WTC11 (cell line): ENCODE data around the gene UNC13C. TPM values are rescaled to one million over a fixed set of nuclear protein-coding genes. Genes with fewer than 3 reads are reported as not detected.

Experiments used
- ATAC-seq: fragments of 200-7000 bp; cut with Tn5 transposase; 2 replicates; pipeline ENCODE4 v1.10.0; 2021; ENCODE audit warnings: mild to moderate bottlenecking, moderate library complexity
- CTCF ChIA-PET: fragments of 300-600 bp; sonication (Branson Sonifier 250); formaldehyde crosslinking; loops from one replicate; lab custom pipeline; 2021; ENCODE audit warnings: antibody characterized with exemption; lab: Charles Lee
- POLR2A ChIA-PET: fragments of 350-600 bp; sonication (Branson Sonifier 250); formaldehyde crosslinking; loops from one replicate; lab custom pipeline; 2021; ENCODE audit warnings: antibody characterized with exemption; lab: Charles Lee
- DNase-seq: peaks from one replicate; pipeline ENCODE4 v3.0.0; 2021; ENCODE audit warnings: low spot score
- H3K27ac Mint-ChIP-seq: 2 replicates; pipeline ENCODE4 v1.8.0; 2021; ENCODE audit warnings: mixed read lengths
- H3K27me3 Mint-ChIP-seq: 2 replicates; pipeline ENCODE4 v1.8.0; 2021; ENCODE audit warnings: low read depth, mild to moderate bottlenecking, moderate library complexity, mixed read lengths
- H3K36me3 Mint-ChIP-seq: 2 replicates; pipeline ENCODE4 v1.8.0; 2021; ENCODE audit warnings: mixed read lengths
- H3K4me1 Mint-ChIP-seq: 2 replicates; pipeline ENCODE4 v1.8.0; 2022; ENCODE audit warnings: mixed read lengths
- H3K4me3 Mint-ChIP-seq: 2 replicates; pipeline ENCODE4 v1.8.0; 2021; ENCODE audit warnings: mild to moderate bottlenecking, moderate library complexity, mixed read lengths
- H3K9me3 Mint-ChIP-seq: 2 replicates; pipeline ENCODE4 v1.8.0; 2021; ENCODE audit warnings: mixed read lengths
- CBFB ChIP-seq: sonication (generic); formaldehyde crosslinking; IDR thresholded peaks from 2 replicates; pipeline ENCODE4 v1.8.1; 2022; ENCODE audit warnings: mild to moderate bottlenecking, low read depth, missing genetic modification reagents
- CREB1 ChIP-seq: sonication (generic); formaldehyde crosslinking; IDR thresholded peaks from 2 replicates; pipeline ENCODE4 v1.8.0; 2023; ENCODE audit warnings: mild to moderate bottlenecking, missing genetic modification reagents
- CTCF ChIP-seq: fragments of 200-600 bp; IDR thresholded peaks from 2 replicates; pipeline ENCODE4 v1.8.0; 2022; ENCODE audit warnings: antibody characterized with exemption
- FOXJ3 ChIP-seq: sonication (generic); formaldehyde crosslinking; IDR thresholded peaks from 2 replicates; pipeline ENCODE4 v1.9.0; 2021; ENCODE audit warnings: missing genetic modification reagents, mild to moderate bottlenecking, borderline replicate concordance
- FOXK1 ChIP-seq: sonication (generic); formaldehyde crosslinking; IDR thresholded peaks from 2 replicates; pipeline ENCODE4 v1.8.0; 2022; ENCODE audit warnings: mild to moderate bottlenecking, moderate library complexity, missing genetic modification reagents
- GABPB1 ChIP-seq: sonication (generic); formaldehyde crosslinking; IDR thresholded peaks from 2 replicates; pipeline ENCODE4 v1.8.1; 2023; ENCODE audit warnings: mild to moderate bottlenecking, missing genetic modification reagents
- GRHL2 ChIP-seq: fragments of 250-450 bp; sonication (Bioruptor Pico); IDR thresholded peaks from 2 replicates; pipeline ENCODE4 v1.8.0; 2022; ENCODE audit warnings: mild to moderate bottlenecking, moderate library complexity; ENCODE audit not compliant: insufficient replicate concordance, severe bottlenecking
- GTF2I ChIP-seq: fragments of 250-450 bp; sonication (Bioruptor Pico); conservative IDR thresholded peaks from 2 replicates; pipeline ENCODE4 v1.4.0; 2021; ENCODE audit warnings: mild to moderate bottlenecking
- JUN ChIP-seq: sonication (generic); formaldehyde crosslinking; IDR thresholded peaks from 2 replicates; pipeline ENCODE4 v1.8.0; 2023; ENCODE audit warnings: mild to moderate bottlenecking, missing genetic modification reagents
- MLX ChIP-seq: sonication (generic); formaldehyde crosslinking; IDR thresholded peaks from 2 replicates; pipeline ENCODE4 v1.8.1; 2023; ENCODE audit warnings: mild to moderate bottlenecking, missing genetic modification reagents, moderate library complexity
- MXD4 ChIP-seq: fragments of 250-450 bp; sonication (Bioruptor Pico); IDR thresholded peaks from 2 replicates; pipeline ENCODE4 v1.8.0; 2021; ENCODE audit warnings: mild to moderate bottlenecking, moderate library complexity, borderline replicate concordance
- NFE2L1 ChIP-seq: sonication (generic); formaldehyde crosslinking; IDR thresholded peaks from 2 replicates; pipeline ENCODE4 v1.8.1; 2023; ENCODE audit warnings: missing genetic modification reagents
- NFYB ChIP-seq: sonication (generic); formaldehyde crosslinking; conservative IDR thresholded peaks from 2 replicates; pipeline ENCODE4 v1.8.0; 2022; ENCODE audit warnings: low read depth, missing genetic modification reagents
- NR1H2 ChIP-seq: sonication (generic); formaldehyde crosslinking; IDR thresholded peaks from 2 replicates; pipeline ENCODE4 v1.9.0; 2021; ENCODE audit warnings: mild to moderate bottlenecking, moderate library complexity, missing genetic modification reagents
- RORB ChIP-seq: fragments of 250-450 bp; sonication (Bioruptor Pico); IDR thresholded peaks from 2 replicates; pipeline ENCODE4 v1.9.0; 2021; ENCODE audit warnings: mild to moderate bottlenecking
- SMAD3 ChIP-seq: sonication (generic); formaldehyde crosslinking; IDR thresholded peaks from 2 replicates; pipeline ENCODE4 v1.8.0; 2022; ENCODE audit warnings: missing genetic modification reagents, mild to moderate bottlenecking, borderline replicate concordance
- SP1 ChIP-seq: sonication (generic); formaldehyde crosslinking; conservative IDR thresholded peaks from 2 replicates; pipeline ENCODE4 v1.8.1; 2022; ENCODE audit warnings: missing genetic modification reagents
- TEAD1 ChIP-seq: sonication (generic); formaldehyde crosslinking; IDR thresholded peaks from 2 replicates; pipeline ENCODE4 v1.8.0; 2022; ENCODE audit warnings: mild to moderate bottlenecking, missing genetic modification reagents
- TP53 ChIP-seq: sonication (generic); formaldehyde crosslinking; IDR thresholded peaks from 2 replicates; pipeline ENCODE4 v1.8.1; 2023; ENCODE audit warnings: mild to moderate bottlenecking, missing genetic modification reagents
- ZNF138 ChIP-seq: sonication (generic); formaldehyde crosslinking; conservative IDR thresholded peaks from 2 replicates; pipeline ENCODE4 v1.8.1; 2022; ENCODE audit warnings: mild to moderate bottlenecking, moderate library complexity, missing genetic modification reagents
- ZNF317 ChIP-seq: sonication (generic); formaldehyde crosslinking; IDR thresholded peaks from 2 replicates; pipeline ENCODE4 v1.8.1; 2023; ENCODE audit warnings: low read depth, mild to moderate bottlenecking, moderate library complexity, missing genetic modification reagents, borderline replicate concordance
- ZNF416 ChIP-seq: fragments of 250-450 bp; sonication (Bioruptor Pico); IDR thresholded peaks from 2 replicates; pipeline ENCODE4 v1.9.0; 2021; ENCODE audit warnings: mild to moderate bottlenecking, inconsistent platforms
- total RNA-seq: library from RNA; stranded (reverse); gene quantifications from 3 replicates; pipeline ENCODE4 v1.2.3, GENCODE V29; 2021
- TF ChIP-seq, protein P1 (sequence below): sonication (generic); formaldehyde crosslinking; IDR thresholded peaks from 2 replicates; pipeline ENCODE4 v1.8.1; 2022; ENCODE audit warnings: mild to moderate bottlenecking, missing genetic modification reagents, moderate library complexity, borderline replicate concordance
- TF ChIP-seq, protein P2 (sequence below): sonication (generic); formaldehyde crosslinking; IDR thresholded peaks from 2 replicates; pipeline ENCODE4 v1.8.1; 2023; ENCODE audit warnings: mild to moderate bottlenecking, missing genetic modification reagents

The UNC13C gene
- total RNA-seq, 1 experiment from 2014 or later, result 0.07 TPM

DNA sequence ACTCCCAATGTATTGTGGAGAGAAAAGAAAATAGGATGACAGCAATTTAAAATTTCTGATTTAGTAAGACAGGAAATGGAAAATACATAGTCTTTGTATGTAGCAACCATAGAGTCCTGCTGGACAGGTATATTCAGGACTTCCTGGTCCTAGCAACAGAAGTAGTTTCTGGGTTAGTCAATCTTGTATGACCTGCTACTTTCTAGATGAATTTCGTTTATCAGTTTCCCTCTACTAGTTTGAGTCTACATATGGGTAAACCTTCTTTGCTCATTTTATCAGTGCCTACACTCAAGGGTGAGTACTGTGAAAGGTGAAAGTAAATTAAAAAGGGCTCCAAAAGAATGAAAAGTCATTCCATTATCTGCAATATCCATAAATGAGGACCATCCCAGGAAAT, 309.8 kb downstream of the UNC13C start:
- no peak for ATAC-seq
- Mint-ChIP-seq H3K27ac (no peak overlapping the region), H3K4me3 (no peak overlapping the region)
- TF ChIP-seq TP53 (CRISPR knock-in tag) (no peak), FOXJ3 (no peak), CBFB (CRISPR knock-in tag) (no peak), ZNF317 (CRISPR knock-in tag) (no peak), CREB1 (CRISPR knock-in tag) (no peak), SP1 (CRISPR knock-in tag) (no peak), NFE2L1 (CRISPR knock-in tag) (no peak), CTCF (no peak), TEAD1 (no peak)
- TF ChIP-seq, protein P1, sequence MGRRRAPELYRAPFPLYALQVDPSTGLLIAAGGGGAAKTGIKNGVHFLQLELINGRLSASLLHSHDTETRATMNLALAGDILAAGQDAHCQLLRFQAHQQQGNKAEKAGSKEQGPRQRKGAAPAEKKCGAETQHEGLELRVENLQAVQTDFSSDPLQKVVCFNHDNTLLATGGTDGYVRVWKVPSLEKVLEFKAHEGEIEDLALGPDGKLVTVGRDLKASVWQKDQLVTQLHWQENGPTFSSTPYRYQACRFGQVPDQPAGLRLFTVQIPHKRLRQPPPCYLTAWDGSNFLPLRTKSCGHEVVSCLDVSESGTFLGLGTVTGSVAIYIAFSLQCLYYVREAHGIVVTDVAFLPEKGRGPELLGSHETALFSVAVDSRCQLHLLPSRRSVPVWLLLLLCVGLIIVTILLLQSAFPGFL (CRISPR knock-in tag), result no peak
- TF ChIP-seq, all 79 proteins: peak for 0
- ChIA-PET POLR2A (no interaction called here), CTCF (no interaction called here)
- no peaks in the 10 kb centered on the region for H3K36me3 Mint-ChIP-seq
- H3K9me3 Mint-ChIP-seq, result no peaks in the 10 kb centered on the region
- no peaks in the 10 kb centered on the region for H3K4me1 Mint-ChIP-seq
- no peak for DNase-seq
- H3K27me3 Mint-ChIP-seq, result no peaks in the 10 kb centered on the region

DNA sequence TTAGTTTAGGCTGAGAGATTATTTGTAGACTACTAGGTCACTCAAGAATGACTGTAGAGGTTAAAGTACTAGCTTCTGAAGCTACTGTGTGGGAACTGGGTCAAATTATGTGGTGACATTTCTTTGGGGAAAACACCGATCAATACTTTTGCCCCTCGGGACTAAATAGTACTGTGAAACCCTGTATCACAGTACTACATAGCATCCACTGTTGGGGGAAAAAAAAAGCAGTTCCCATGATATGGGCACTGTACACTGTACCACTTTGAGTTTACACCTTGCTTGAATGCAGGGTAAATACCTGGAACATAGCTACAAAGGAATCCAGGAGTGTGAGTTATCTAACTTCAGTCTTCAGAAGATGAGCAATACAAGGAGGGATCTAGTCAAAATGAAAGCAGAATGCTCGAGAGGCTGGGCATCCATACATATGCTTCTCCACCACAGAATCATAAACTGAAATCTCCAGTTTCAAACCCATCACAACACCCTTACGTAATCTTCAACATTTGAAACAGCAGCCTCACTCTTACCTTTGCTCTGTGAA, 311.4 kb downstream of the UNC13C start:
- DNase-seq (no peak), ATAC-seq (no peak)
- ChIA-PET CTCF (interaction anchor here (0.7 kb wide), 1 partner anchor 88 kb away, joined by 3 read pairs; no protein-coding TSS in a partner anchor), POLR2A (no interaction called here)
- H3K36me3 Mint-ChIP-seq, result no peaks in the 10 kb centered on the region
- H3K27me3 Mint-ChIP-seq, result no peaks in the 10 kb centered on the region
- TF ChIP-seq GTF2I (CRISPR knock-in tag) (no peak), CTCF (no peak), RORB (CRISPR knock-in tag) (no peak), GRHL2 (CRISPR knock-in tag) (no peak), MXD4 (no peak), NFYB (no peak), TEAD1 (no peak), MLX (CRISPR knock-in tag) (no peak), SMAD3 (CRISPR knock-in tag) (no peak), GABPB1 (CRISPR knock-in tag) (no peak), ZNF416 (CRISPR knock-in tag) (no peak), NR1H2 (CRISPR knock-in tag) (no peak), ZNF138 (CRISPR knock-in tag) (no peak), JUN (CRISPR knock-in tag) (no peak), FOXK1 (CRISPR knock-in tag) (no peak)
- TF ChIP-seq, protein P2, sequence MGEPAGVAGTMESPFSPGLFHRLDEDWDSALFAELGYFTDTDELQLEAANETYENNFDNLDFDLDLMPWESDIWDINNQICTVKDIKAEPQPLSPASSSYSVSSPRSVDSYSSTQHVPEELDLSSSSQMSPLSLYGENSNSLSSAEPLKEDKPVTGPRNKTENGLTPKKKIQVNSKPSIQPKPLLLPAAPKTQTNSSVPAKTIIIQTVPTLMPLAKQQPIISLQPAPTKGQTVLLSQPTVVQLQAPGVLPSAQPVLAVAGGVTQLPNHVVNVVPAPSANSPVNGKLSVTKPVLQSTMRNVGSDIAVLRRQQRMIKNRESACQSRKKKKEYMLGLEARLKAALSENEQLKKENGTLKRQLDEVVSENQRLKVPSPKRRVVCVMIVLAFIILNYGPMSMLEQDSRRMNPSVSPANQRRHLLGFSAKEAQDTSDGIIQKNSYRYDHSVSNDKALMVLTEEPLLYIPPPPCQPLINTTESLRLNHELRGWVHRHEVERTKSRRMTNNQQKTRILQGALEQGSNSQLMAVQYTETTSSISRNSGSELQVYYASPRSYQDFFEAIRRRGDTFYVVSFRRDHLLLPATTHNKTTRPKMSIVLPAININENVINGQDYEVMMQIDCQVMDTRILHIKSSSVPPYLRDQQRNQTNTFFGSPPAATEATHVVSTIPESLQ (CRISPR knock-in tag), result no peak
- no peaks in the 10 kb centered on the region for H3K9me3 Mint-ChIP-seq
- H3K4me1 Mint-ChIP-seq, result no peaks in the 10 kb centered on the region
- no peak overlapping the region for H3K27ac Mint-ChIP-seq
- H3K4me3 Mint-ChIP-seq, result no peak overlapping the region
